HL-60 (cell line): ENCODE data around the gene TBC1D9.

Experiments
- POLR2AphosphoS5 ChIP-seq: IDR thresholded peaks from 2 replicates; pipeline ENCODE4 v1.6.1; 2012; ENCODE audit warnings: low read depth
- TF ChIP-seq, protein P1 (sequence below): IDR thresholded peaks from one replicate; pipeline ENCODE4 v1.5.1; 2011; ENCODE audit warnings: low read length, control low read depth, inconsistent platforms; ENCODE audit not compliant: insufficient read depth
- TF ChIP-seq, protein P2 (sequence below): IDR thresholded peaks from 2 replicates; pipeline ENCODE4 v1.6.1; 2012; ENCODE audit warnings: low read depth; ENCODE audit not compliant: insufficient replicate concordance

DNA sequence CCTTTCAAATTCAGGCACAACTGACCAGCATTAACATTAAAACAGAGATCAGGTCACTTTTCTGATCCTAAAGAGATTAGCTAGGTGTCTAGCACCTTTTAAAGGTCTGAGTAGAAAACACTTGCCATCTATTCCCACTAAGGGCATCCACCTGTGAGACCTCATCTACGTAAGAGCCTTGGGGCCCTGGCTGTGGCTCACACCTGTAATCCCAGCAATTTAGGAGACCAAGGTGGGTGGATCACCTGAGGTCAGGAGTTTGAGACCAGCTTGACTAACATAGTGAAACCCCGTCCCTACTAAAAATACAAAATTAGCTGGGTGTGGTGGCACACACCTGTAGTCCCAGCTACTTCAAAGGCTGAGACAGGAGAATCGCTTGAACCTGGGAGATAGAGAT lies 11.8 kb downstream of the TBC1D9 start:
- TF ChIP-seq, protein P1, sequence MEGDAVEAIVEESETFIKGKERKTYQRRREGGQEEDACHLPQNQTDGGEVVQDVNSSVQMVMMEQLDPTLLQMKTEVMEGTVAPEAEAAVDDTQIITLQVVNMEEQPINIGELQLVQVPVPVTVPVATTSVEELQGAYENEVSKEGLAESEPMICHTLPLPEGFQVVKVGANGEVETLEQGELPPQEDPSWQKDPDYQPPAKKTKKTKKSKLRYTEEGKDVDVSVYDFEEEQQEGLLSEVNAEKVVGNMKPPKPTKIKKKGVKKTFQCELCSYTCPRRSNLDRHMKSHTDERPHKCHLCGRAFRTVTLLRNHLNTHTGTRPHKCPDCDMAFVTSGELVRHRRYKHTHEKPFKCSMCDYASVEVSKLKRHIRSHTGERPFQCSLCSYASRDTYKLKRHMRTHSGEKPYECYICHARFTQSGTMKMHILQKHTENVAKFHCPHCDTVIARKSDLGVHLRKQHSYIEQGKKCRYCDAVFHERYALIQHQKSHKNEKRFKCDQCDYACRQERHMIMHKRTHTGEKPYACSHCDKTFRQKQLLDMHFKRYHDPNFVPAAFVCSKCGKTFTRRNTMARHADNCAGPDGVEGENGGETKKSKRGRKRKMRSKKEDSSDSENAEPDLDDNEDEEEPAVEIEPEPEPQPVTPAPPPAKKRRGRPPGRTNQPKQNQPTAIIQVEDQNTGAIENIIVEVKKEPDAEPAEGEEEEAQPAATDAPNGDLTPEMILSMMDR: no peak
- TF ChIP-seq POLR2AphosphoS5: no peak
- TF ChIP-seq, protein P2, sequence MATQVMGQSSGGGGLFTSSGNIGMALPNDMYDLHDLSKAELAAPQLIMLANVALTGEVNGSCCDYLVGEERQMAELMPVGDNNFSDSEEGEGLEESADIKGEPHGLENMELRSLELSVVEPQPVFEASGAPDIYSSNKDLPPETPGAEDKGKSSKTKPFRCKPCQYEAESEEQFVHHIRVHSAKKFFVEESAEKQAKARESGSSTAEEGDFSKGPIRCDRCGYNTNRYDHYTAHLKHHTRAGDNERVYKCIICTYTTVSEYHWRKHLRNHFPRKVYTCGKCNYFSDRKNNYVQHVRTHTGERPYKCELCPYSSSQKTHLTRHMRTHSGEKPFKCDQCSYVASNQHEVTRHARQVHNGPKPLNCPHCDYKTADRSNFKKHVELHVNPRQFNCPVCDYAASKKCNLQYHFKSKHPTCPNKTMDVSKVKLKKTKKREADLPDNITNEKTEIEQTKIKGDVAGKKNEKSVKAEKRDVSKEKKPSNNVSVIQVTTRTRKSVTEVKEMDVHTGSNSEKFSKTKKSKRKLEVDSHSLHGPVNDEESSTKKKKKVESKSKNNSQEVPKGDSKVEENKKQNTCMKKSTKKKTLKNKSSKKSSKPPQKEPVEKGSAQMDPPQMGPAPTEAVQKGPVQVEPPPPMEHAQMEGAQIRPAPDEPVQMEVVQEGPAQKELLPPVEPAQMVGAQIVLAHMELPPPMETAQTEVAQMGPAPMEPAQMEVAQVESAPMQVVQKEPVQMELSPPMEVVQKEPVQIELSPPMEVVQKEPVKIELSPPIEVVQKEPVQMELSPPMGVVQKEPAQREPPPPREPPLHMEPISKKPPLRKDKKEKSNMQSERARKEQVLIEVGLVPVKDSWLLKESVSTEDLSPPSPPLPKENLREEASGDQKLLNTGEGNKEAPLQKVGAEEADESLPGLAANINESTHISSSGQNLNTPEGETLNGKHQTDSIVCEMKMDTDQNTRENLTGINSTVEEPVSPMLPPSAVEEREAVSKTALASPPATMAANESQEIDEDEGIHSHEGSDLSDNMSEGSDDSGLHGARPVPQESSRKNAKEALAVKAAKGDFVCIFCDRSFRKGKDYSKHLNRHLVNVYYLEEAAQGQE: no peak
